NCI-H2107 treated with DMSO at 0.1 percent for 48 hours (cell line): ENCODE results near the gene TMEM167B.
"Not testable (repeated sequence)": the region's sequence is repeated elsewhere in the genome, so short reads cannot be mapped to it uniquely, and the experiment has no call there.

Source experiments
- DNase-seq: peaks from one replicate; lab custom pipeline; 2025; ENCODE audit not compliant: unreplicated experiment; lab: John Stamatoyannopoulos, UW

The TMEM167B gene

DNA sequence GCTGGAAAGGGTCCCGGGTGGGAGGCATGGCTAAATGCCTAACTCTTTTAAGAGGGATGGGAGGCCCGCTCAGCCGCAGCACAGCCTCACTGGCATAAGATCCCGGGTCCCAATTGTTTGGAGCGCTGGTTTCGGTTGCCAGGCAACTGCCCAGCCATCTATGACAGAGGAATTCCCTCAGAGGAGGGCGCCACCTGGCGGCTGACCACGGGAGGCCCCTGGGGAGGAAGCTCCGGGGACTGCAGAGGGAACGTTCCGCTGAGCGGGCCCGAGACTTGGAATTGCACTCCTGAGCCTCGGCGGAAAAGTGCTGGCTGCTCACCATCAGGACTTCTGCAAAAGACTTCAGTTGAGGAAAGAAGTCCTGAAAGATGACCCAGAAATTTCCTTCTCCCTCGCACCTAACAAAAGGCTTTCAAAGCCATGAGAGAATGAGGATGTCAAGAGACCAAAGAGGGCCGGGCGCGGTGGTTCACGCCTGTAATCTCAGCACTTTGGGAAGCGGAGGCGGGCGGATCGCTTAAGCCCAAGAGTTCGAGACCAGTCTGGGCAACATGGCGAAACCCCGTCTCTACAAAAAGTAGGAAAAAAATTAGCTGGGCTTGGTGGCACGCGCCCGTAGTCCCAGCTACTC lies 22.2 kb downstream of the TMEM167B start:
- DNase-seq = peak; percentile 86

GRCh38 chr1:109113590-109114341 lies 23.2 kb downstream of the TMEM167B start, which contains the start of gene ELAPOR1:
TSS of gene ELAPOR1 (plus strand) at chr1:109114115. CDS start at chr1:109114184, 69 bp downstream.
- DNase-seq = peak; percentile 77

DNA sequence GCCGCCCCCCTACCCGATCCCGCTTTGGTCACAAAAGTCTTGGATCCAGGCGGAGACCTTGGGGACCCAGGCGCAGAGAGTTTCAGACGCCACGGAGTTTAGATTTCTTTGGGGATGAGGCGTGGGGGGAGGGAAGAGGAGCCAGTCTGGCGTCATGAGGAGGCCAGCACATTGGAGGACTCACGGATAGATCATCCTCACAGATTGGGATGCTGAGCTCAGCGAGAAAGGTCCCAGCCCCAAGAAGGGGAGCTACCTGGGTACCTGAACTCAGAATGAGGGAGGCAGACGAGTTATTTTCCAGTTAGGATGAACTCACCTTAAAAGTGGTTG lies 23.7 kb downstream of the TMEM167B start:
- no peak for DNase-seq

GRCh38 chr1:109115685-109116084 lies 25.1 kb downstream of the TMEM167B start:
- DNase-seq = no peak

GRCh38 chr1:109116286-109116685 lies 25.7 kb downstream of the TMEM167B start:
- DNase-seq = no peak

DNA sequence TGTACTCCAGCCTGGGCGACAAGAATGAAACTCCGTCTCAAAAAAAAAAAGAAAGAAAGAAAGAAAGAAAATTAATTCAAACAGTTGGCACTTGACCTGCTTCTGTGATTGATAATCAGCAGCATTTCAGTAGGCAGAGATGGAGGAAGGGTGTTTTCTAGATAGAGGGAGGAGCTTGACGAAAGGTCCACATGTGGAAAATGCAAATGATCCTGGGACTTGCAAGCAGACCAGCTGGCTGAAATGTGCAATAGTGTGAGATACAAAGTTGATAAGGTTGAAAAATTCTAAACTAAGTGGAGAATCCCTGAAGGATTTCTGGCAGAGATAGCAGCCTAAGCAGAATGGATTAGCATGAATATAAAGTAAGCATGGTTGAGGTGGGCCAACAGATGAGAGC lies 27.5 kb downstream of the TMEM167B start:
- no peak for DNase-seq

DNA sequence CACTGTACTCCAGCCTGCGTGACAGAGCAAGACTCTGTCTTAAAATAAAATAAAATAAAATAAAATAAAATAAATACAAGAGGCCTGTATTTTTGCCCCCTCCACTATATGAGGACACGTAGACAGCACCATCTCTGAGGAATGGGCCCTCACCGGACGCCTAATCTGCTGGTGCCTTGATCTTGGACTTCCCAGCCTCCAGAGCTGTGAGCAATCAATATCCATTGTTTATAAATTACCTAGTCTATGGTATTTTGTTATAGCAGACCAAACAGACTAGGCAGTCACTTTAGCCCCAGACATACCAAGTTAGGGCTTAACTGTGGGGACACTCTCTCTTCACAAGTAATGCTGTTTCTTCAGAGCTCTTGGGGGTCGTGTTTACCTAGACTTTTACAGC lies 29.8 kb downstream of the TMEM167B start:
- no peak for DNase-seq

- no peak for DNase-seq
Observed at GRCh38 chr1:109131059-109131458, 40.5 kb downstream of the TMEM167B start.

- DNase-seq = no peak
Observed at GRCh38 chr1:109131800-109132199, 41.2 kb downstream of the TMEM167B start.

DNA sequence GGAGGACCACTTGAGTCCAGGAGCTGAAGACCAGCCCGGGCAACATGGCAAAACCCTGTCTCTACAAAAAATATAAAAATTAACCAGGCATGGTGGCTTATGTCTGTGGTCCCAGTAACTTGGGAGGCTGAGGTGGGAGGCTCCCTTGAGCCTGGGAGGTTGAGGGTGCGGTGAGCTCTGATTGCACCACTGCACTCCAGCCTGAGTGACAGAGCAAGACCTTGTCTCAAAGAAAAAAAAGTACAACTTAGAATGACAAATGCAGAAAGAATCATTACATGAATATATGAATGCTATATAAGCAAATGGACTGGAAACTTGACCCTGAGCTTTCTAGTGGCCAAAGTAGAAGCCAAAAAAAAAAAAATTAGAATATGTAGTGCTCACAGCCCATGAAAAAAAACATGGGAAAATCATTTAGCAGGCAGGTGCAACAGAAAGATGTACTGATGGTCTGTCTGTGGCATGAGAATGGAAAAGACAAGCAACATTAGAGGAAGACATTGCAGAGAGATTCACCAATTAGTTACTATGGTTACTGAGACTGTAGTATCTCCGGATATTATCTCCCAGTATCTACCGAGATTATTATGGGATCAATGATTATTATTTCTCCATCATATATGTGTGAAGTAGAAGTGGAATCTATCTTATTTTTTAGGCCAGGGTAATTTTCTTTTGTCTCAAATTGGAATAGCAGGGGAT lies 42.6 kb downstream of the TMEM167B start:
- no peak for DNase-seq

DNA sequence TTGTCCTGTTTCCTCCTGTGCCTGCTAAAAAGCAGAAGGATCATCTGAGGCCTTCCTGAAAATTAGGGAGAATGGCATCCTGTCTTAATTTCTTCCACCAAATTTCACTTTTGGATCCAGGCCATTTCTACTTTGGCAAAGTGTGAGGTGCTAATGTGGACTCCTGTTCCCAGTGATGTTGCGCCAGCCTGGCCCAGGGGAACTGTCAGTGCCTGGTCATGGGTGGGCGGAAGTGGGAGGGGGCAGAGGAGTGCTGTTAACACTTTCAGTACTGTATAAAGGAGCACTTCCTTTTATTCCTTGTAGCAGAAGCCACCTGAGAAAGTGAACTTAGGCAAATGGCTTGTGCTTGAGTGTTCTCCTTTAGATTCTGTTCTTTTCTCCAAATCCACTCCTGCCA lies 43.3 kb downstream of the TMEM167B start:
- DNase-seq = no peak

DNA sequence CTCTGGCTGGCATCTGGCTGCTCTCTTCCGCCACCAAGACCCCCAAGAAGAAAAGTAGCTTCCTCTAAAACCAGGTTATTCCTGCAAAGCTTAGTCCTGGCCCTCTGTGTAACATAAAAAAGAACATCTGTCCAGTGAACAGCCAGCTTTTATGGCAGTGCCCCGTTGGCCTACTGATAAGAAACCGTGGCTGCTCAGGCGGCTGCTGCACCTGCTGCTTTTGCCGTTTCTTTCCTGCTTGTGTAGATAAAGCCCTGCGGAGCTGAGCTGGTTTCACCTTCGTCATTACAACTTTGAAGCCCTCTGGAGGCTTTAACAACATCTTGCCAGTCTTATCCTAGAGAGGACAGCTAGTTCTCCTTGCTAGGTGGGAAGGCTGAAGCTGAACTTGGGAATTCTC lies 43.9 kb downstream of the TMEM167B start:
- peak; percentile 36 for DNase-seq

GRCh38 chr1:109135940-109136339 lies 45.4 kb downstream of the TMEM167B start:
- DNase-seq = no peak

GRCh38 chr1:109136766-109137165 lies 46.2 kb downstream of the TMEM167B start:
- no peak for DNase-seq

- DNase-seq = no peak
Observed at GRCh38 chr1:109137958-109138357, 47.4 kb downstream of the TMEM167B start.

DNA sequence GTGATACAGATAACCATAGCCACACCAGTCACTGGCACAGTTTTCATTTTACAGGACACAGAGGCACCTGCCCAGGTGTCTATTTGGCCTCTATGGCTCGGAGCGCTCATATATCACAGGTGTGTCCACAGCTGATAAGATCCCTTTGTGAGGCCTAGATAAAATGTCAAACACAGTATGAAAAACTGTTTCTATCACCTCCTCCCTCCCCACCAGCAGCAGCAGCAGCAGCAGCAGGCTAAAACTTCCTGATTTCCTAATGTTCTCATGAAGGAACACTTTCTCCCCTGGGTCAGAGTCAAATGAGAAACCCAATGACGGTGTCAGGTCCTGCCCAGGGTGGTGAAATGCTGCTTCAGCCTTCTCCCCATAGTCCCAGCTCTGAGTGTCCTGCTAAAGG lies 47.8 kb downstream of the TMEM167B start:
- DNase-seq = no peak

GRCh38 chr1:109140392-109140791 lies 49.8 kb downstream of the TMEM167B start:
- DNase-seq = no peak

DNA sequence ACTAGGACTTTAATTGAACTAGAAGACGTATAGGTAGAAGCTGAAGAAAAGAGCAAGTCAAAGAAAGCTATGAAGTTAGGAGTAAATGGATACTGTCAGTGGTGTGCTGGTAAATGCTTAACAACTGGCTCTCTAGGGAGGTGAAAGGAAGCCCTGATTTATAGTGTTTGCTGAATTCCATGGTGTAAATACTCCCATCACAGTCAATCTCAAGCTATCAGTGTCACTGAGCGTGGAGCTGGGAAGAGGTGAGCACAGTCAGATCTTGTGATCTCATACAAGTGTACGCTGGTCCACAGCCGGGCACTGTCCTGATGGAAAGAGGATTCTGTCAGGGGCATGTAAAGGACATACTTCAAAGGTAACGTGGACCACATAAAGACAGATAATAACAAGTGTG lies 51.7 kb downstream of the TMEM167B start:
- no peak for DNase-seq

DNA sequence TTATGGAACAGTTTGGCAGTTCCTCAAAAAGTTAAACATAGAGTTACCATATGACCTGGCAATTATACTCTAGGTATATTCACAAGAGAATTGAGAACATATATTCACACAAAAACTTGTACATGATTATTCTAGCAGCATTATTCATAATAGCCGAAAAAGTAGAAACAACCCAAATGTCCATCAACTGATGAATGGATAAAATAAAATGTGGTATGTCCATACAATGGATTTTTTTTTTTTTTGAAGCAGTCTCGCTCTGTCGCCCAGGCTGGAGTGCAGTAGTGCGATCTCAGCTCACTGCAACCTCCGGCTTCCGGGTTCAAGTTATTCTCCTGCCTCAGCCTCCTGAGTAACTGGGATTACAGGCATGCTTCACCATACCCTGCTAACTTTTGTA lies 52.2 kb downstream of the TMEM167B start:
- DNase-seq = not testable (repeated sequence)
